ENCODE data around the gene BTG2.
"Not testable (repeated sequence)": the region's sequence is repeated elsewhere in the genome, so short reads cannot be mapped to it uniquely, and the experiment has no call there.

BTG2 gene

GRCh38 chr1:203311368-203312301 lies 6.3 kb downstream of the BTG2 start:
- no peak for TF ChIP-seq CTCF (IDR thresholded peaks at IDR 0.05; ENCODE audit: insufficient read depth, low read depth, low read length, missing control alignments)
- DNase-seq (ENCODE audit: low read depth), result peak; percentile 67
- no peak overlapping the region for H3K4me3 ChIP-seq (ENCODE audit: low read depth, low read length)

GRCh38 chr1:203314025-203314759 lies 8.9 kb downstream of the BTG2 start:
- DNase-seq (ENCODE audit: low read depth); H3K4me3 ChIP-seq (ENCODE audit: low read depth, low read length): not testable (repeated sequence)

GRCh38 chr1:203316626-203317093 lies 11.3 kb downstream of the BTG2 start:
- DNase-seq (ENCODE audit: low read depth), result no peak
- TF ChIP-seq CTCF (IDR thresholded peaks at IDR 0.05; ENCODE audit: insufficient read depth, low read depth, low read length, missing control alignments), result no peak
- no peak overlapping the region for H3K4me3 ChIP-seq (ENCODE audit: low read depth, low read length)

- DNase-seq (ENCODE audit: low read depth), result no peak
- TF ChIP-seq CTCF (IDR thresholded peaks at IDR 0.05; ENCODE audit: insufficient read depth, low read depth, low read length, missing control alignments), result no peak
- H3K4me3 ChIP-seq (ENCODE audit: low read depth, low read length), result no peak overlapping the region
Measured at GRCh38 chr1:203317429-203318228, 12.3 kb downstream of the BTG2 start.

- H3K4me3 ChIP-seq (ENCODE audit: low read depth, low read length), result no peak overlapping the region
- DNase-seq (ENCODE audit: low read depth), result no peak
- no peak for TF ChIP-seq CTCF (IDR thresholded peaks at IDR 0.05; ENCODE audit: insufficient read depth, low read depth, low read length, missing control alignments)
Measured at GRCh38 chr1:203318229-203318517, 12.9 kb downstream of the BTG2 start.

GRCh38 chr1:203320591-203321272 lies 15.4 kb downstream of the BTG2 start:
- no peak for TF ChIP-seq CTCF (IDR thresholded peaks at IDR 0.05; ENCODE audit: insufficient read depth, low read depth, low read length, missing control alignments)
- H3K4me3 ChIP-seq (ENCODE audit: low read depth, low read length), result no peak overlapping the region
- DNase-seq (ENCODE audit: low read depth), result peak; percentile 95

Measured in GM12865 (cell line).